CD4-positive, alpha-beta T cell (primary cell): ENCODE data around the gene ITPRIP. TPM values are rescaled to one million over a fixed set of nuclear protein-coding genes. Genes with fewer than 3 reads are reported as not detected.

Experiments
- ATAC-seq: fragments of 200-7000 bp; cut with Tn5 transposase; one replicate; pipeline ENCODE4 v1.10.0; 2022; ENCODE audit warnings: mild to moderate bottlenecking; ENCODE audit not compliant: poor library complexity
- CTCF ChIA-PET: fragments of 350-600 bp; sonication (Branson Sonifier 250); formaldehyde crosslinking; loops from one replicate; lab custom pipeline; 2021; ENCODE audit warnings: antibody characterized with exemption, inconsistent platforms; lab: Charles Lee
- POLR2A ChIA-PET: fragments of 350-600 bp; sonication (Branson Sonifier 250); formaldehyde crosslinking; loops from one replicate; lab custom pipeline; 2021; ENCODE audit warnings: antibody characterized with exemption, inconsistent platforms; lab: Charles Lee
- DNase-seq, 14 experiments: peaks; one replicate each; pipeline ENCODE4 v3.0.0-alpha.2; 2013 to 2020; ENCODE audit warnings: mixed read lengths in 2 of 14
- H3K27ac ChIP-seq, 2 donors: one replicate each; pipeline versions ENCODE4 v1.5.1 to v1.7.0; 2013; ENCODE audit warnings: low read length in 2 of 2, low read depth in 1 of 2, mild to moderate bottlenecking in 1 of 2
- H3K27me3 ChIP-seq, 2 experiments: 1 replicate in 1 of 2; 2 replicates in 1 of 2; pipeline versions ENCODE4 v1.6.1 to v1.7.0; 2013; ENCODE audit warnings: low read length in 2 of 2, control low read depth in 1 of 2, mild to moderate bottlenecking in 1 of 2, moderate library complexity in 1 of 2; ENCODE audit not compliant: insufficient read depth in 2 of 2, control insufficient read depth in 1 of 2
- H3K36me3 ChIP-seq: one replicate; pipeline ENCODE4 v1.6.1; 2013; ENCODE audit warnings: low read length, control low read depth; ENCODE audit not compliant: insufficient read depth
- H3K4me1 ChIP-seq: one replicate; pipeline ENCODE4 v1.6.1; 2013; ENCODE audit warnings: low read length, control low read depth; ENCODE audit not compliant: insufficient read depth
- H3K4me3 ChIP-seq: one replicate; pipeline ENCODE4 v1.5.1; 2013; ENCODE audit warnings: mild to moderate bottlenecking, low read length, moderate library complexity
- H3K9me3 ChIP-seq, 2 experiments: 1 replicate in 1 of 2; 2 replicates in 1 of 2; pipeline versions ENCODE4 v1.6.1 to v1.7.0; 2013; ENCODE audit warnings: low read length in 2 of 2, mild to moderate bottlenecking in 2 of 2, control low read depth in 1 of 2, moderate library complexity in 1 of 2; ENCODE audit not compliant: control insufficient read depth in 1 of 2, insufficient read depth in 1 of 2
- H3K27ac Mint-ChIP-seq: one replicate; pipeline ENCODE4 v1.8.0; 2020; ENCODE audit warnings: mixed read lengths
- H3K27me3 Mint-ChIP-seq: one replicate; pipeline ENCODE4 v1.8.0; 2021; ENCODE audit warnings: mixed read lengths
- H3K36me3 Mint-ChIP-seq: one replicate; pipeline ENCODE4 v1.8.0; 2021; ENCODE audit warnings: low read depth, mixed read lengths
- H3K4me1 Mint-ChIP-seq: one replicate; pipeline ENCODE4 v1.8.0; 2021; ENCODE audit warnings: low read depth, mixed read lengths
- H3K4me3 Mint-ChIP-seq: one replicate; pipeline ENCODE4 v1.8.0; 2020; ENCODE audit warnings: mild to moderate bottlenecking, mixed read lengths
- H3K9me3 Mint-ChIP-seq: one replicate; pipeline ENCODE4 v1.8.0; 2020; ENCODE audit warnings: mixed read lengths
- CTCF ChIP-seq: fragments of 200-600 bp; IDR thresholded peaks from one replicate; pipeline ENCODE4 v1.8.0; 2022; ENCODE audit warnings: antibody characterized with exemption, mild to moderate bottlenecking
- intact Hi-C, 2 experiments: fragments of 100-400 bp; cut with DNase I in 1 of 2; cut with micrococcal nuclease in 1 of 2; formaldehyde crosslinking; loops; one replicate each; pipeline versions ENCODE4 v1.15.1 to v1.9.0; 2023 to 2025; cut with DNase I, micrococcal nuclease
- total RNA-seq, 174 experiments: library from RNA in 2 of 174; stranded (reverse) in 2 of 174; gene quantifications; one replicate each; pipeline ENCODE4 v1.2.3 and lab custom pipeline; 2021 to 2026

The ITPRIP gene
- total RNA-seq, 2 experiments from 2014 or later: 127 to 133 TPM

DNA sequence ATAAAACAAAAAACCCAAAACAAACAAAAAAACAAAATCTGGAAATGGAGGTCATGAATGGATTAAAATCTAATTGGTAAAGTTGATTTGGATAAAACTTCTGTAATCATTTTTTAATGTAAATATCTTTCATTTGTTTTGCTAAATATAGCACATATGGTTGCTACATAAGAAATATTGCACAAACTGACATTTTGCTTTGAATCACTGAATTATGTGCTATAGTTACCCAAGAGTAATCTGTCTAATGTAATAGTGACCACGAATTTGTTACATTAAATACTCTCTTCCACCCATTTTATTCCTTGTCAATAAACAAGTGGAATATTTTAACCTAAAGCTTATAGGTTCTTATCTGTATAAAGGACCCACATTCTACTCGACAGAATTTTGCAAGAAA, 21.5 kb upstream of the ITPRIP start:
- Histone ChIP-seq H3K27me3 (no peaks in the 10 kb centered on the region), H3K9me3 (no peaks in the 10 kb centered on the region), H3K27ac (no peak overlapping the region), H3K36me3 (no peaks in the 10 kb centered on the region), H3K4me1 (no peaks in the 10 kb centered on the region), H3K4me3 (no peak overlapping the region)
- H3K27me3 Mint-ChIP-seq: peaks cover 31% of the 10 kb centered on the region
- no peaks in the 10 kb centered on the region for H3K9me3 Mint-ChIP-seq
- no peaks in the 10 kb centered on the region for H3K4me1 Mint-ChIP-seq
- DNase-seq (no peak), ATAC-seq (no peak)
- CTCF ChIA-PET: no interaction called here
- POLR2A ChIA-PET: no interaction called here
- TF ChIP-seq CTCF: no peak
- no peaks in the 10 kb centered on the region for H3K36me3 Mint-ChIP-seq
- intact Hi-C loops: no loop called here
- H3K27ac Mint-ChIP-seq: no peak overlapping the region
- no peak overlapping the region for H3K4me3 Mint-ChIP-seq

GRCh38 chr10:104353325-104354048, 15.2 kb upstream of the ITPRIP start, which contains the start of gene CFAP58:
Gene CFAP58 (plus strand): TSS chr10:104353833. CDS start chr10:104353898, 65 bp downstream.
- Histone ChIP-seq H3K36me3 (no peaks in the 10 kb centered on the region), H3K4me3 (peak within 1 kb of the TSS; percentile 46), H3K9me3 (no peaks in the 10 kb centered on the region), H3K27me3 (no peaks in the 10 kb centered on the region), H3K27ac (no peak within 1 kb of the TSS), H3K4me1 (peaks cover 27% of the 10 kb centered on the region)
- H3K4me3 Mint-ChIP-seq: peak within 1 kb of the TSS; percentile 26
- no peaks in the 10 kb centered on the region for H3K9me3 Mint-ChIP-seq
- DNase-seq: peak; percentile 84 to 97 (median 88)
- ChIA-PET POLR2A (interaction anchor here (1.1 to 4.9 kb wide), 13 partner anchors 15 to 98 kb away, joined by 3 to 58 read pairs (median 4); partner anchors contain the start of genes GSTO1 and ITPRIP), CTCF (interaction anchor here (0.5 to 5.6 kb wide), 21 partner anchors 12 to 486 kb away, joined by 3 to 107 read pairs (median 5); partner anchors contain the start of gene ITPRIP)
- intact Hi-C loops: loop anchor here in 1 of 2 experiments (2.0 kb wide), 1 partner anchor 15 kb away; the partner anchor contains the start of gene ITPRIP
- H3K27ac Mint-ChIP-seq: no peak within 1 kb of the TSS
- H3K27me3 Mint-ChIP-seq: no peaks in the 10 kb centered on the region
- ATAC-seq: peak; percentile 80
- H3K4me1 Mint-ChIP-seq: peaks cover 12% of the 10 kb centered on the region
- no peaks in the 10 kb centered on the region for H3K36me3 Mint-ChIP-seq
- peak; percentile 84 for TF ChIP-seq CTCF

DNA sequence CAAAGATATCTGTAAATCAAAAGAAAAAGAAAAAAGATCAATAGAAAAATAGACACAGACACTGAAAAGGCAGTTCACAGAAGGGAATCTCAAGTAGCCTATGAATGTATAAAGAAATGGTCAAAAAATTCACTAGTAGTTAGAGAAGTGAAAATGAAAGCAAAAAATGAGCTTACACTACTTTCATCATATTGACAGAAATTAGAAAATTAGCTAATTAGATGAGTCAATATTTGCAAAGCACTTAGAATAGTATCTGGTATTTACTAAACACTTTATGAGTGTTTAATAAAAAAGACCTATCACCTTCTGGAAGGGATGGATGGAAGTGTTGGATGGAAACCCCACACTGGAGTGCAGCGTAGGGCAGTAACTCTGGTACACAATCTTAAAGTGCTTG, 13.7 kb upstream of the ITPRIP start:
- no peak overlapping the region for H3K27ac Mint-ChIP-seq
- peak overlapping the region; percentile 55 for H3K4me3 Mint-ChIP-seq
- H3K4me1 Mint-ChIP-seq: peaks cover 12% of the 10 kb centered on the region
- intact Hi-C loops: loop anchor here (2.0 kb wide), 2 partner anchors 13 to 77 kb away; partner anchors contain the start of gene ITPRIP (in 1 of the 2)
- H3K36me3 ChIP-seq: no peaks in the 10 kb centered on the region
- no peaks in the 10 kb centered on the region for H3K9me3 ChIP-seq
- ChIA-PET CTCF (interaction anchor here (0.6 to 5.6 kb wide), 6 partner anchors 44 to 76 kb away, joined by 3 to 107 read pairs (median 5); no protein-coding TSS in a partner anchor), POLR2A (interaction anchor here (0.6 to 4.9 kb wide), 7 partner anchors 13 to 83 kb away, joined by 3 to 58 read pairs (median 7); partner anchors contain the start of genes GSTO2 and ITPRIP)
- H3K4me1 ChIP-seq: peaks cover 27% of the 10 kb centered on the region
- ATAC-seq: no peak
- no peaks in the 10 kb centered on the region for H3K36me3 Mint-ChIP-seq
- H3K27me3 Mint-ChIP-seq: no peaks in the 10 kb centered on the region
- H3K27ac ChIP-seq: peak overlapping the region in 1 of 2 donors; percentile 12
- DNase-seq: peak in 1 of 14 experiments; percentile 33
- H3K4me3 ChIP-seq: peak overlapping the region; percentile 20
- no peaks in the 10 kb centered on the region for H3K9me3 Mint-ChIP-seq
- H3K27me3 ChIP-seq: no peaks in the 10 kb centered on the region
- no peak for TF ChIP-seq CTCF
